C4-2B (cell line): ENCODE measurements around the gene DNAJC10.

Experiments
- ZFX ChIP-seq: fragments of 450-650 bp; IDR thresholded peaks from 2 replicates; pipeline ENCODE4 v1.6.1; 2017
- TF ChIP-seq, protein P1 (sequence below): fragments of 450-650 bp; conservative IDR thresholded peaks from 2 replicates; pipeline ENCODE4 v1.5.1; 2017; ENCODE audit warnings: mild to moderate bottlenecking

DNA sequence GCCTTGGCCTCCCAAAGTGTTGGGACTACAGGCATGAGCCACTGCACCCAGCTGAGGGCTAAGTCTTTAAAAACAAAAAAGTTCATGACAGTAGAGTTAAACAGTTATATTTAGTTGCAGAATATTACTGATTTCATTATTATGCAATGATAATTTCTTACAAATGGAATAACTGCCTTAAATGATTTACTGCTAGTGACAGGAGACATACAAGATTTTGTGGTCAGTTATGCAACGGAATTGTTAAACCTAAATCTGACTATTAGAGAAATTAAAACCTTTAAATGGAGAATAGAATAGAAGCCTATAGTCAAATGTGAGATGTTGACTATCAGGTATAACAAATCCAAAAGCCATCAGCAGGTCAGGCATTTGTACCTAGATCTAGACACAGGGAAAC, 10.3 kb upstream of the DNAJC10 start:
- TF ChIP-seq, protein P1, sequence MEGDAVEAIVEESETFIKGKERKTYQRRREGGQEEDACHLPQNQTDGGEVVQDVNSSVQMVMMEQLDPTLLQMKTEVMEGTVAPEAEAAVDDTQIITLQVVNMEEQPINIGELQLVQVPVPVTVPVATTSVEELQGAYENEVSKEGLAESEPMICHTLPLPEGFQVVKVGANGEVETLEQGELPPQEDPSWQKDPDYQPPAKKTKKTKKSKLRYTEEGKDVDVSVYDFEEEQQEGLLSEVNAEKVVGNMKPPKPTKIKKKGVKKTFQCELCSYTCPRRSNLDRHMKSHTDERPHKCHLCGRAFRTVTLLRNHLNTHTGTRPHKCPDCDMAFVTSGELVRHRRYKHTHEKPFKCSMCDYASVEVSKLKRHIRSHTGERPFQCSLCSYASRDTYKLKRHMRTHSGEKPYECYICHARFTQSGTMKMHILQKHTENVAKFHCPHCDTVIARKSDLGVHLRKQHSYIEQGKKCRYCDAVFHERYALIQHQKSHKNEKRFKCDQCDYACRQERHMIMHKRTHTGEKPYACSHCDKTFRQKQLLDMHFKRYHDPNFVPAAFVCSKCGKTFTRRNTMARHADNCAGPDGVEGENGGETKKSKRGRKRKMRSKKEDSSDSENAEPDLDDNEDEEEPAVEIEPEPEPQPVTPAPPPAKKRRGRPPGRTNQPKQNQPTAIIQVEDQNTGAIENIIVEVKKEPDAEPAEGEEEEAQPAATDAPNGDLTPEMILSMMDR: no peak
- no peak for TF ChIP-seq ZFX
